Stimulated activated memory B cell treated with anti-CD40 and anti-IgM and Interleukin-4, amounts not matched to agents 10 μg/mL and 1 μg/mL and 100 μg/mL, for 72 hours (primary cell): Measurements from ENCODE around the gene TPRG1L.
A peak's percentile ranks its signal among the peaks of the same experiment; 100 is the strongest.

ENCODE experiments used
- ATAC-seq: fragments of 150-1000 bp; cut with Tn5 transposase; 2 replicates; pipeline ENCODE4 v1.10.0; 2021
- H3K27ac Mint-ChIP-seq: one replicate; pipeline ENCODE4 v1.8.0; 2022; ENCODE audit warnings: mild to moderate bottlenecking, mixed read lengths
- H3K27me3 Mint-ChIP-seq: one replicate; pipeline ENCODE4 v1.8.0; 2022; ENCODE audit warnings: mixed read lengths
- H3K36me3 Mint-ChIP-seq: one replicate; pipeline ENCODE4 v1.8.0; 2022; ENCODE audit warnings: mixed read lengths
- H3K4me1 Mint-ChIP-seq: one replicate; pipeline ENCODE4 v1.8.0; 2022; ENCODE audit warnings: mixed read lengths
- H3K4me3 Mint-ChIP-seq: one replicate; pipeline ENCODE4 v1.8.0; 2022; ENCODE audit warnings: mild to moderate bottlenecking, moderate library complexity, mixed read lengths
- H3K9me3 Mint-ChIP-seq: one replicate; pipeline ENCODE4 v1.8.0; 2022; ENCODE audit warnings: mixed read lengths

The TPRG1L gene

DNA sequence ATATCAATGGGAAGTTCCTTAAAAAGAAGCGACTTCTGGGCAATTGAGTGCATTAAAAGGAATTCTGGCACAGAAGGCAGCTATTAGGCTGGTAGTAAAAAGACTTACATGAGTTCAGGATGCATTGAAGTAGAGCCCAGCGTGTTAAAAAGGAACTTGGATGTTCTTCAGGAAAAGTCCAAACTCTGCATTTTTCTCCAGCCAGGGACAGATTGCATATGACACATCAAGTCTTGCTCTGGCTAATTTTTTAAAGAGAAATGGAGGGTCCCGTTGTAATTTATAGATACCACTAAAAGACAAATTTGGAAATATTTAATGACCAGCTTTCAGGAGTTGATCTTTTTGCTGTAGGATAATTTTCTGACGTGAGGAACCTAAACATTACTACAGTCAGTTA is 1.2 kb downstream of the TPRG1L start:
- peak overlapping the region; percentile 87 for H3K4me3 Mint-ChIP-seq
- H3K9me3 Mint-ChIP-seq: no peaks in the 10 kb centered on the region
- no peak for ATAC-seq
- peaks cover 48% of the 10 kb centered on the region for H3K4me1 Mint-ChIP-seq
- peaks cover 19% of the 10 kb centered on the region for H3K36me3 Mint-ChIP-seq
- H3K27me3 Mint-ChIP-seq: no peaks in the 10 kb centered on the region
- H3K27ac Mint-ChIP-seq: no peak overlapping the region

DNA sequence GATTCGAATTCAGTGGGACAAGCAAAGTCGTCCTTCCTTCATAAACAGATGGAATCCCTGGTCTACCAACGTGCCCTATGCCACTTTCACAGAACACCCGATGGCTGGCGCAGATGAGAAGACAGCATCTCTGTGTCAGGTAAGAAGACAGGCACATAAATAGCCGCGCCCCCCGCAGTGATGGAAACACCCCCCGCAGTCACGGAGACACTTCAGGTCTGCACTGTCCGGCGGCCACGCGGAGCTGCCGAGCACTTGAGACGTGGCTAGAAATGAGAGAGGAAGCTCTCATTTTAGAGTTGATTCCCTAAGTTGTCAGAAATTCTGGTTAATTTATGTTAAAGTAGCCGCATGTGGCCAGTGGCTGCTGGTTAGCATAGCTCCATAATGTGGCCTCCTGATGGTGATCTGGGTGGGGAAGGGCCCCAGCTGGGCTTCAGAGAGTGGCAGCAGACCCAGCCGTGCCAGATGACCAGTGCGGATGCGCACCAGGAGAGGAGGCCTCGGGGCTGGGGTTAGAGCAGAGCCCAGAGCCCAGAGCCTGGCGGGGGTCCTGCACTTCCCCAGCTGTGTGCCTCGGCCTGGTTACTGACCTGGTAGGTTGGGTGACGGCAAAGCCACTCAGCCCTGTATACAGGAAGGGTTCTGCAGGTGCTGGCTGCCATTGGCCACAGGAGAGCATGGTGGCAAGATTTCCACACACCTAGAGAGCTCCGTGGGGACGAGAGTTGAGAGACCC is 2.9 kb downstream of the TPRG1L start:
- Mint-ChIP-seq H3K27ac (no peak overlapping the region), H3K36me3 (peaks cover 21% of the 10 kb centered on the region), H3K4me1 (peaks cover 42% of the 10 kb centered on the region), H3K27me3 (no peaks in the 10 kb centered on the region), H3K4me3 (no peak overlapping the region), H3K9me3 (no peaks in the 10 kb centered on the region)
- ATAC-seq: no peak

DNA sequence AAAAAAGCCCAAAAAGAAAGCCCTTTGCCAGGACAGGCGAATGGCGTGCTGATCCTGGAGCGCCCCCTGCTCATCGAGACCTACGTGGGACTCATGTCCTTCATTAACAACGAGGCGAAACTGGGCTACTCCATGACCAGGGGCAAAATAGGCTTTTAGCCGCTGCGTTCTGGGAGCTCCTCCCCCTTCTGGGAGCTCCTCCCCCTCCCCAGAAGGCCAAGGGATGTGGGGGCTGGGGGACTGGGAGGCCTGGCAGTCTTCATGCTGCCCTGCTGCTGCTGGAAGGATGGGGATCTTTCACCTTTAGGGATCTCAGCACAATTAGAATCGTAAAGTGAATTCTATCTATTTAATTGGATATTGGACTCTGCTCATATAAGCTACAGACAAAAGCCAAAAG is 3.6 kb downstream of the TPRG1L start:
- Mint-ChIP-seq H3K4me3 (no peak overlapping the region), H3K27ac (no peak overlapping the region), H3K4me1 (peaks cover 34% of the 10 kb centered on the region), H3K36me3 (peaks cover 29% of the 10 kb centered on the region), H3K27me3 (no peaks in the 10 kb centered on the region), H3K9me3 (no peaks in the 10 kb centered on the region)
- ATAC-seq: no peak

DNA sequence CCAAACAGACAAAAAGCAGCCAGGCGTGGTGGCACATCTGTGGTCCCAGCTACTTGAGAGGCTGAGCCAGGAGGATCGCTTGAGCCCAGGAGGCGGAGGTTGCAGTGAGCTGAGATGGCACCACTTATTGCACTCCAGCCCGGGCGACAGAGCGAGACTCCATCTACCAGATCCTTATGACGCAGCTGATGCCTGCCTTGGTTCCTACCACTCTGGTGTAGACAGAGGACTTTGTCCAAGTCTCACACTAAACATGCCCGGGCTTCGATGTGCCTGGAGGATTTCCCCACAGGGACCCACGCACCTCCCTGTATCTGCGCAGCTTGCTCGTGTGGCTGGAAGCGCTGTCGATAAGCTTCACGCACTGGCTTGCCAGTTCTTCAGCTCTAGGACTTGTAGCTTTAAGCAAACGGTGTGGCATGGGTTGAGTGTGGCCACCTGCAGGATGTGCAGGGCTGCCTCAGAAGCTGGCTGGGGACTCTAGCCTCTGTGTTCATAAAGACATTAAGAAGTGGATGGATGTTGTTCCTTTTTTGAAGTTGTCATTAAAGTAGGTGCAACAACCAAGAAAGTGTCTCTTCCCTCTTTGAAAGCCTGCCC is 4.8 kb downstream of the TPRG1L start:
- peaks cover 37% of the 10 kb centered on the region for H3K36me3 Mint-ChIP-seq
- H3K4me3 Mint-ChIP-seq: no peak overlapping the region
- peaks cover 22% of the 10 kb centered on the region for H3K4me1 Mint-ChIP-seq
- no peak for ATAC-seq
- no peaks in the 10 kb centered on the region for H3K27me3 Mint-ChIP-seq
- no peaks in the 10 kb centered on the region for H3K9me3 Mint-ChIP-seq
- peak overlapping the region; percentile 23 for H3K27ac Mint-ChIP-seq

DNA sequence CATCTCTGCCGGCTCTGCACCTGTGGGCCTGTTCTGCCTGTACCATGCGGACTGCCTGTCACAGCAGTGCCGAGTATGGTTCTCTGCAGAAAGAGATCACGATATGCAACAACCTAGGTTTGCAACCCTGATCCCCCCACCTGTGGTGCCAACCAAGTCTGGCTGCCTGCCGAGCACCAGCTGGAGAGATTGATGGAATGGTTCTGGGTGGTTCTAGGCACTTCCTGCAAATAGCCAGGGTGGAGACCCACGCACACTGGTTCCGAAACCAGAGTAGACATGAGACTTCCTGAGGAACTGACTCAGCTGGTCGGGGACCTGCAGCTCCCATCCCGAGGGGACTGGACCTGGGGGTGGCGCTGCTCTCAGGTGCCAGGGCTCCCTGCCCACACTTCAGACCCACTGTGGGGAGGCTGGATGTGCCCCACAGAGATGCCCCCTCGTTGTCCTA is 5.4 kb downstream of the TPRG1L start:
- H3K9me3 Mint-ChIP-seq: no peaks in the 10 kb centered on the region
- H3K4me3 Mint-ChIP-seq: no peak overlapping the region
- H3K27ac Mint-ChIP-seq: peak overlapping the region; percentile 23
- no peaks in the 10 kb centered on the region for H3K27me3 Mint-ChIP-seq
- peaks cover 42% of the 10 kb centered on the region for H3K36me3 Mint-ChIP-seq
- peak; percentile 38 for ATAC-seq
- H3K4me1 Mint-ChIP-seq: peaks cover 21% of the 10 kb centered on the region

DNA sequence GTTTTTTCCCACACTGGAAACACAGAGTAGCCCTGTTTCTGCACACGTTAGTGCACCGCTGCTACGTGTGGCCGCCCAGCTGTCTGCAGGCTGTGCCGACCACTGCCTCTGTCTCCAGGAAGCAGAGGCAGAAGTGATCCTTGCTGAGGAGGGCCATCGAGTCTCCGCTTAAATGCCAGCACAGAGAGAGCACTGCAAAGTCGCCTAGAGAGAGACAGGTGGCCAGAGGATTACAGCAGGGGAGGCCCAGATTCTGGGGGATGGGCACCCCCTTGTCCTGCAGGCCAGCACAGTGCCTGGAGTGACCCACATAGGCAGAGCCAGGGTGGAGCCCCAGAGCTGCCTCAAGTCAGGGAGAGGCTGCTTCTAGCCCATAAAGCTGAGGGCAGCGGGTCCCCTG is 6.1 kb downstream of the TPRG1L start:
- peaks cover 48% of the 10 kb centered on the region for H3K36me3 Mint-ChIP-seq
- H3K27ac Mint-ChIP-seq: no peak overlapping the region
- no peaks in the 10 kb centered on the region for H3K9me3 Mint-ChIP-seq
- ATAC-seq: no peak
- H3K4me3 Mint-ChIP-seq: no peak overlapping the region
- H3K4me1 Mint-ChIP-seq: peaks cover 17% of the 10 kb centered on the region
- no peaks in the 10 kb centered on the region for H3K27me3 Mint-ChIP-seq

DNA sequence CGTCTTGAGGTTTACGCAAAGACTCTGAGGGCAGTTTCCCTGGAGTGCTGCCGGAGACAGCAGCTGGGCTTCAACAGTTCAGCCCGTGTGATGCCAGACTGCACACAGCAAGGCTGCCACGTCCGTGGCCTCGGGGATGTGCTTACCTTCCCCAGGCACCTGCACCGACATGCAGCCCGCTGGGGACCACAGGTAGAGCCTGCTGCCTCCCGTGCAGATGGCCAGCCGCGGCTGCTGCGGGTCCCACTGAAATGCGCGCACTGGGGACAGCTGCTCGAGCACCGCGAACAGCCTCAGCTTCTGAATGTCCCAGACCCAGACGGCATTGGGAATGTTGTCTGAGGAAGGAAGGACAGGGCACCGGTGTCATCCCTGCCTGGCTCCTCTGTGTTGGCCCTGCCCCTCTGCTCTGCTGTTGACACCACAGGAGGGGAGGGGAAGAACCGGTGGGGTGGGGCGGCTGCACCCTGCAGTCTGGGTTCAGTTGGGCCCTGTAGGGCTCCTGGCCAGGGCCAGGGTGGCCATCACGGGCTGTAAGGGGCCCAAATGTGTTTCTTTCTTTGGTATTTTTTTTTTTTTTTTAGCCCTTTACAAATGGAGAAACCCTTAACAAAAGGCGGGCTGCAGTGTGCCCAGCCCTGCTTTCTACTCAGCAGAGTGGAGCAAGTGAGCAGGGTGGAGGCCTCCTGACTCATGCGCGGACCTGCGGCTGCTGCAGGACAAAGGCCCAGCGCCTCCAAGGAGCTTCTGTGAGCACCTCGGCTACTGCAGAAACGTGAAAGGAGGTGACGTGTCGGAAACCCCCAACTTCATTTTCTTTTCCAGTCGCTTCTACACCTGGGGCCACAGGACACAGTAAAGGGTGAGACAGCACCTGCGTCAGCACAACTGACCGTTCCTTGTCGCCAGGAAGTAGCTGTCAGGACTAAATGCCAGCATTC is 6.8 kb downstream of the TPRG1L start:
- Mint-ChIP-seq H3K27me3 (no peaks in the 10 kb centered on the region), H3K36me3 (peaks cover 54% of the 10 kb centered on the region), H3K4me3 (no peak overlapping the region), H3K4me1 (peaks cover 12% of the 10 kb centered on the region), H3K27ac (no peak overlapping the region), H3K9me3 (no peaks in the 10 kb centered on the region)
- ATAC-seq: no peak

DNA sequence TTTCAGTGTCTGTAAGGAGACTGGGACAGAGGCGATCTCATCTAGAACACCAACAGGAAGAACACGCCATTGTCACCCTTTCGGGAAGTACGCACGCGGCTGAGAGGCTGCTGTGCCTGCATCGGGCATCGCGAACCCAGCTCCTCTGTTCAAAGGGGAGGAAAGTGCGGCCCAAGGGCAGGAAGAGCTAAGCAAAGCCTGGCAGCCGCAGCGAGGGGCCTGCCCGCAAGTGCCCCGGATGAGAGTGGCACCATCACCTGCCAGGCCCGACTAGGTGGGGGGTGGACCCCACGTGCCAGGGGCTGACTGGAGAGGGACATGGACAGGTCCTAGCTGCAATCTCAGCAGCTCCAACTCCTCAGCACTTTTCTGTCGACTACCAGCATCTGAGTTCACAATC is 7.5 kb downstream of the TPRG1L start:
- H3K4me3 Mint-ChIP-seq: no peak overlapping the region
- peaks cover 12% of the 10 kb centered on the region for H3K4me1 Mint-ChIP-seq
- no peaks in the 10 kb centered on the region for H3K27me3 Mint-ChIP-seq
- no peaks in the 10 kb centered on the region for H3K9me3 Mint-ChIP-seq
- no peak for ATAC-seq
- H3K36me3 Mint-ChIP-seq: peaks cover 60% of the 10 kb centered on the region
- no peak overlapping the region for H3K27ac Mint-ChIP-seq

DNA sequence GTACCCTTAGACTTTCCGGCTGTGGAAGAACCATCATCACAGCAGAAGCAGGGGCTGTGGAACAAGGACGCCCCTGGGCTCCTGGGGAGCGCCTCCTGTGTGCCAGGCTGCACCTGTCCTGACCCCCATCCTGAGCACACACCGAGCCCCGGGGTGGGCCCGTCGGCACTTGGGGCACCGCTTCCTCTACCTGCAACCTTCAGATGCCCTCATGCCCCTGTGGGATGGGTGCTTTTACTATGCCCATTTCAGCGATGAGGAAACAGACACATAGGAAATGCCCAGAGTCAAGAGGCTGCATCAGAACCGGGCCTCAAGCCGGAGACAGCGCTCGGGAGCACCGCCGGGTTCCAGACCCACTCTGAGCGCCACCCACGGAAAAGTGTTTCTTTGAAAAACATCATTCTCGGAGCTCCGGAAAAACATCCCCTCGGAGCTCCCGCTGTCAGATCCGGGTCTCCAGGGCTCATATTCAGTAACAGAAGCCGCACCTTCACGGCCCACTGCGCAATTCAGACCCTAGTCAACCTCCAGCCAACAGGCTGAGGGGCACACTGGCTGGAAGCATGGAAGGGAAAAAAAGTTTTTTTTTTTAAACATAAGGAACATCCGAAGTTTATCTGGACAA is 8.0 kb downstream of the TPRG1L start:
- ATAC-seq: no peak
- Mint-ChIP-seq H3K4me1 (peaks cover 12% of the 10 kb centered on the region), H3K36me3 (peaks cover 64% of the 10 kb centered on the region)

DNA sequence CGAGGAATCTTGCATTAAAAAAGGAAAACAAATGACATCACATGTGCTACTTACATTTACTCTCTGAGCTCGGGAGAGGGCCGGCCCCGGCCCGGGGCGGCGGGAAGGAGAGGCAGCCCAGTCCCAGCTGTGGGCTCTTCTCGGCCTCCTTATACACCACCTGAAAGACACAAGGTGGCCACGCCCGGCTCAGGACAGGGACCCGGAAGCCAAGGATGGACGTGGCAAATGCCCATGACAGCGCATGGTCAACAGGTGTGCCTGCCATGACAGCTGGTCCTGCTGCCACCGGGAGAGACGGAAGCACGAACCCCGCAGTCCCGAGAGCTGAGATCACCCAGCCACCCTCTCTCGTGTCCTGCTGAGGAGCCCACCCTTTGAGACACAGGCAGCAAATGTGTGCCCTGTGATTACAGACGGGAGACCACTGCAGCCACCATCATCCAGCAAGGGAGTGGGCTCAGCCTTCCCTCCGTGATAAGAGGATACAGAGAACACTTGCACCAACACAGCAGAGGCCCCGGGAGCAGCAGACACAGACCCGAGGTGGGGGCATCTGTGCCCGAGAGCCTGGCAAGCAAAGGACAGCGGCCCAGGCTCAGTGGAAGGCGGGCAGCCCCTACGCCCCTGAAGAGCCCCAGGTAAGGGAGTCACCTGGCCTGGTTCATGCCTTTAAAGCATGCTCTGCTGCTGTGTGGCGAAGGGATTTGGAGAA is 8.7 kb downstream of the TPRG1L start:
- Mint-ChIP-seq H3K4me1 (peaks cover 12% of the 10 kb centered on the region), H3K27ac (no peak overlapping the region), H3K27me3 (no peaks in the 10 kb centered on the region), H3K36me3 (peaks cover 68% of the 10 kb centered on the region), H3K9me3 (no peaks in the 10 kb centered on the region), H3K4me3 (no peak overlapping the region)
- ATAC-seq: no peak

More for the DNA sequence above, 8.0 kb downstream of the TPRG1L start:
- no peaks in the 10 kb centered on the region for H3K9me3 Mint-ChIP-seq
- no peaks in the 10 kb centered on the region for H3K27me3 Mint-ChIP-seq
- no peak overlapping the region for H3K4me3 Mint-ChIP-seq
- H3K27ac Mint-ChIP-seq: no peak overlapping the region

DNA sequence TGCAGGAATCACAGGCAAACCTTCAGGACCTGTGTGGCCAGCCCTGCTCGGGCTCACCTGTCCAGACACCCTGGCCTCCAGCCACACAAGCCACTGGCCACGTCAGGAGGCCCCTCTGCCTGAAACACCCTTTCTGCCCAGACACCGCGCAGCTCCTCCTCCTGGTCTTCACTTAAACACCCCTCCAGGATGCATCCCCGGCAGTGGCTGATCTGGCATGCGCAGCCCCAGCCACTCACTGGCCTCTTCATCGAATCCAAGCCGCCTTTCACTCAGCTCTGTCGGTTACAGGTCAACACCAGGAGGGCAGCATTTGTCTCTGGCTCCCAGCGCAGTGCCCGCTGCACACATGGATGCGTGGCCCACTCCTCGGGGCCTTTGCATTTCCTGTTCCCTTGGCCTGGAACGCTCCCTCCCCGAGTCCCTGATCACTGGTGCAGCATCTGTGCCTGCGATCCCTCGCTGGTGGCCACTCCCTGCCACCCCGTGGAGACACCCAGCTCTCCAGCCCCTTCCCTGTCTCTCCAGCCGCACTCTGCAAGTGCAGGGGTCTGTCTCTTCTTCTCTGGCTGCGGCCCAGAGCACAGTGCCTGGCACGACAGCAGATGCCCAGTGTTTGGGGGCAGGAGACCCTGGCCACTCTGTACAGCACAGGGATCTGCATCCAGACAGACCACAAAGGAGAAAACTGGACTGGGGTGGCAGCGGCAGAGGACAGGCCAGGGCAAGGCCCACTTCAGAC is 9.4 kb downstream of the TPRG1L start:
- peaks cover 65% of the 10 kb centered on the region for H3K36me3 Mint-ChIP-seq
- H3K4me1 Mint-ChIP-seq: peaks cover 12% of the 10 kb centered on the region
- no peak for ATAC-seq
- H3K27ac Mint-ChIP-seq: no peak overlapping the region
- H3K9me3 Mint-ChIP-seq: no peaks in the 10 kb centered on the region
- no peaks in the 10 kb centered on the region for H3K27me3 Mint-ChIP-seq
- no peak overlapping the region for H3K4me3 Mint-ChIP-seq

DNA sequence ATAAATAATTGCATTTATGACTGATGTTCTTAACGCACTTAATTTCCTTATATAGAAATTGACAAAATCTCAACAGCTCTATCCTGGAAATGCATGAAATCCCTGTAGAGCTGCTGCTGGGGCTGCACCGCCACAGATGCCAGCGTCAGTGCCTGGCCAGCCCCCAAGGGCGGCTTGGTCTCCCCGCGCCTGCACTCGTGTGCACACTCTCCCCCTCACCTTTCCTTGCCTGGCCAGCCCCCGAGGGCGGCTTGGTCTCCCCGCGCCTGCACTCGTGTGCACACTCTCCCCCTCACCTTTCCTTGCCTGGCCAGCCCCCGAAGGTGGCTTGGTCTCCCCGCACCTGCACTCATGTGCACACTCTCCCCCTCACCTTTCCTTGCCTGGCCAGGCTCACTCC is 11.3 kb downstream of the TPRG1L start:
- H3K4me3 Mint-ChIP-seq: no peak overlapping the region
- H3K27ac Mint-ChIP-seq: peak overlapping the region; percentile 48
- H3K36me3 Mint-ChIP-seq: peaks cover 57% of the 10 kb centered on the region
- H3K27me3 Mint-ChIP-seq: no peaks in the 10 kb centered on the region
- no peaks in the 10 kb centered on the region for H3K9me3 Mint-ChIP-seq
- ATAC-seq: no peak
- no peaks in the 10 kb centered on the region for H3K4me1 Mint-ChIP-seq

DNA sequence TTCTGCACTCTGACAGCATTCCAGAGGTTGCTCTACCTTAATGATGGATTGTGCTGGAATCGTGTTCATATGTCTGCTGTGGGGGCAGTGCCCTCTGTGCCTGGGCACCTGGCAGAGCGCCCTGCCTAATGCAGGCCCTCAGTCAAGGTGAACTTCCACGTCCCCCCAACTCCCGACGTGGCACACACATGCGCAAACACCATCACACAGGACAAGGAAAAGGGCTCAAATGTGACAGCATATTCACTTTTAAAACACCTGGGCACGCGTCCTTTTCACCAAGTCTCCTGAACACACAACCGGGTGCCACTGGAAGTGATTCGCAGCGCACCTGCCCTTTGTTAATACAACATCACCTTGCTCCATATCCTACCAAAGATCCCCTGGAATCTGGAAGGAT is 11.7 kb downstream of the TPRG1L start:
- Mint-ChIP-seq H3K36me3 (peaks cover 62% of the 10 kb centered on the region), H3K4me3 (no peak overlapping the region), H3K27me3 (no peaks in the 10 kb centered on the region), H3K4me1 (no peaks in the 10 kb centered on the region), H3K27ac (peak overlapping the region; percentile 48), H3K9me3 (no peaks in the 10 kb centered on the region)
- ATAC-seq: no peak

DNA sequence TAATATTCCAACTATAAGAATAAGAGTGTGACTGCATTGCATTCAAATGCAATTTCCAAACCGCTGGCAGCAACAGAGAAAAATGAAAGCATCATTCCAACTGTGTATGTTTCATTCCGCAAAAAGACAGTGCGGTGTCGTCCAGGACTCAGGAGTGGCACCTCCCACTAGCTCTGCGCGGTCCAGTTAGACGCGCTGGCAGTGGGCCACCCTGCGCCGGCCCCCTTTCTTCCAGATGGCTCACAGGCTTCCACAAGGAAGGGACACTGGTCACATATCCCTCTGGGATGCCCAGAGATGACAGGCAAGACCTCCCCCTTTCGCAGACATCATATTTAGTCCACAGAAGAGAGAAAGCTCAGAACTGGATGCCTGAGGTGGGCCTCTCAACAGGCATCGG is 13.2 kb downstream of the TPRG1L start:
- no peak for ATAC-seq
- no peaks in the 10 kb centered on the region for H3K9me3 Mint-ChIP-seq
- no peaks in the 10 kb centered on the region for H3K27me3 Mint-ChIP-seq
- no peak overlapping the region for H3K4me3 Mint-ChIP-seq
- H3K27ac Mint-ChIP-seq: no peak overlapping the region
- peaks cover 71% of the 10 kb centered on the region for H3K36me3 Mint-ChIP-seq
- H3K4me1 Mint-ChIP-seq: no peaks in the 10 kb centered on the region
